WTC11 (cell line): ENCODE measurements around the gene STRN3.

Experiments
- FOXP1 ChIP-seq: sonication (generic); formaldehyde crosslinking; IDR thresholded peaks from 2 replicates; pipeline ENCODE4 v1.8.0; 2022; ENCODE audit warnings: missing genetic modification reagents, mild to moderate bottlenecking, moderate library complexity, borderline replicate concordance
- TF ChIP-seq, protein P1 (sequence below): sonication (generic); formaldehyde crosslinking; IDR thresholded peaks from 2 replicates; pipeline ENCODE4 v1.8.1; 2022; ENCODE audit warnings: low read depth, missing genetic modification reagents, borderline replicate concordance
- TF ChIP-seq, protein P2 (sequence below): fragments of 200-600 bp; IDR thresholded peaks from 2 replicates; pipeline ENCODE4 v1.8.0; 2022; ENCODE audit warnings: antibody characterized with exemption
- TF ChIP-seq, protein P3 (sequence below): sonication (generic); formaldehyde crosslinking; IDR thresholded peaks from 2 replicates; pipeline ENCODE4 v1.8.0; 2022; ENCODE audit warnings: missing genetic modification reagents

DNA sequence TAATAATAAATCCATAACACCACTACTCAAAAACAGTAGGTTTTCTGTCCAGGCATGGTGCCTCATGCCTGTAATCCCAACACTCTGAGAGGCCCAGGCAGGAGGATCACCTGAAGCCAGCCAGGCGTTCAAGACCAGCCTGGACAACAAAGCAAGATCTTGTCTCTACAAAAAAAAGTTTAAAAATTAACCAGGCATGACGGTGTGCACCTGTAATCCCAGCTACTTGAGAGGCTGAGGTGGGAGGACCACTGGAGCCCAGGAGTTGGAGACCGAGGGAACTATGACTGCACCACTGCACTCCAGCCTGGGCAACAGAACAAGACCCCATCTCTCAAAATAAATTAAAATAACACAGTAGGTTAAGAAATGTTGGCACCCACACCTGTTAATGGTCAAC is 45.2 kb downstream of the STRN3 start:
- TF ChIP-seq, protein P1, sequence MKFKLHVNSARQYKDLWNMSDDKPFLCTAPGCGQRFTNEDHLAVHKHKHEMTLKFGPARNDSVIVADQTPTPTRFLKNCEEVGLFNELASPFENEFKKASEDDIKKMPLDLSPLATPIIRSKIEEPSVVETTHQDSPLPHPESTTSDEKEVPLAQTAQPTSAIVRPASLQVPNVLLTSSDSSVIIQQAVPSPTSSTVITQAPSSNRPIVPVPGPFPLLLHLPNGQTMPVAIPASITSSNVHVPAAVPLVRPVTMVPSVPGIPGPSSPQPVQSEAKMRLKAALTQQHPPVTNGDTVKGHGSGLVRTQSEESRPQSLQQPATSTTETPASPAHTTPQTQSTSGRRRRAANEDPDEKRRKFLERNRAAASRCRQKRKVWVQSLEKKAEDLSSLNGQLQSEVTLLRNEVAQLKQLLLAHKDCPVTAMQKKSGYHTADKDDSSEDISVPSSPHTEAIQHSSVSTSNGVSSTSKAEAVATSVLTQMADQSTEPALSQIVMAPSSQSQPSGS = no peak
- TF ChIP-seq, protein P2, sequence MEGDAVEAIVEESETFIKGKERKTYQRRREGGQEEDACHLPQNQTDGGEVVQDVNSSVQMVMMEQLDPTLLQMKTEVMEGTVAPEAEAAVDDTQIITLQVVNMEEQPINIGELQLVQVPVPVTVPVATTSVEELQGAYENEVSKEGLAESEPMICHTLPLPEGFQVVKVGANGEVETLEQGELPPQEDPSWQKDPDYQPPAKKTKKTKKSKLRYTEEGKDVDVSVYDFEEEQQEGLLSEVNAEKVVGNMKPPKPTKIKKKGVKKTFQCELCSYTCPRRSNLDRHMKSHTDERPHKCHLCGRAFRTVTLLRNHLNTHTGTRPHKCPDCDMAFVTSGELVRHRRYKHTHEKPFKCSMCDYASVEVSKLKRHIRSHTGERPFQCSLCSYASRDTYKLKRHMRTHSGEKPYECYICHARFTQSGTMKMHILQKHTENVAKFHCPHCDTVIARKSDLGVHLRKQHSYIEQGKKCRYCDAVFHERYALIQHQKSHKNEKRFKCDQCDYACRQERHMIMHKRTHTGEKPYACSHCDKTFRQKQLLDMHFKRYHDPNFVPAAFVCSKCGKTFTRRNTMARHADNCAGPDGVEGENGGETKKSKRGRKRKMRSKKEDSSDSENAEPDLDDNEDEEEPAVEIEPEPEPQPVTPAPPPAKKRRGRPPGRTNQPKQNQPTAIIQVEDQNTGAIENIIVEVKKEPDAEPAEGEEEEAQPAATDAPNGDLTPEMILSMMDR = no peak
- TF ChIP-seq FOXP1 (CRISPR knock-in tag) = no peak
- TF ChIP-seq, protein P3, sequence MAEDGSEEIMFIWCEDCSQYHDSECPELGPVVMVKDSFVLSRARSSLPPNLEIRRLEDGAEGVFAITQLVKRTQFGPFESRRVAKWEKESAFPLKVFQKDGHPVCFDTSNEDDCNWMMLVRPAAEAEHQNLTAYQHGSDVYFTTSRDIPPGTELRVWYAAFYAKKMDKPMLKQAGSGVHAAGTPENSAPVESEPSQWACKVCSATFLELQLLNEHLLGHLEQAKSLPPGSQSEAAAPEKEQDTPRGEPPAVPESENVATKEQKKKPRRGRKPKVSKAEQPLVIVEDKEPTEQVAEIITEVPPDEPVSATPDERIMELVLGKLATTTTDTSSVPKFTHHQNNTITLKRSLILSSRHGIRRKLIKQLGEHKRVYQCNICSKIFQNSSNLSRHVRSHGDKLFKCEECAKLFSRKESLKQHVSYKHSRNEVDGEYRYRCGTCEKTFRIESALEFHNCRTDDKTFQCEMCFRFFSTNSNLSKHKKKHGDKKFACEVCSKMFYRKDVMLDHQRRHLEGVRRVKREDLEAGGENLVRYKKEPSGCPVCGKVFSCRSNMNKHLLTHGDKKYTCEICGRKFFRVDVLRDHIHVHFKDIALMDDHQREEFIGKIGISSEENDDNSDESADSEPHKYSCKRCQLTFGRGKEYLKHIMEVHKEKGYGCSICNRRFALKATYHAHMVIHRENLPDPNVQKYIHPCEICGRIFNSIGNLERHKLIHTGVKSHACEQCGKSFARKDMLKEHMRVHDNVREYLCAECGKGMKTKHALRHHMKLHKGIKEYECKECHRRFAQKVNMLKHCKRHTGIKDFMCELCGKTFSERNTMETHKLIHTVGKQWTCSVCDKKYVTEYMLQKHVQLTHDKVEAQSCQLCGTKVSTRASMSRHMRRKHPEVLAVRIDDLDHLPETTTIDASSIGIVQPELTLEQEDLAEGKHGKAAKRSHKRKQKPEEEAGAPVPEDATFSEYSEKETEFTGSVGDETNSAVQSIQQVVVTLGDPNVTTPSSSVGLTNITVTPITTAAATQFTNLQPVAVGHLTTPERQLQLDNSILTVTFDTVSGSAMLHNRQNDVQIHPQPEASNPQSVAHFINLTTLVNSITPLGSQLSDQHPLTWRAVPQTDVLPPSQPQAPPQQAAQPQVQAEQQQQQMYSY (CRISPR knock-in tag) = no peak
